Activated CD4-positive, alpha-beta T cell treated with anti-CD3 and anti-CD28 coated beads for 1 hour (primary cell): ENCODE measurements around the gene GCGR.

Experiments used
- DNase-seq: peaks from one replicate; pipeline ENCODE4 v3.0.0-alpha.2; 2020

Gene GCGR

GRCh38 chr17:81852237-81852636 lies 48.3 kb downstream of the GCGR start:
- DNase-seq, result no peak

GRCh38 chr17:81854974-81855774 lies 51.2 kb downstream of the GCGR start:
- DNase-seq, result no peak

GRCh38 chr17:81858170-81858966 lies 54.4 kb downstream of the GCGR start:
- no peak for DNase-seq

- no peak for DNase-seq
Measured at GRCh38 chr17:81858967-81859905, 55.3 kb downstream of the GCGR start.

GRCh38 chr17:81859906-81860755 lies 56.2 kb downstream of the GCGR start, which contains the start of gene P4HB:
TSS of gene P4HB (minus strand) at chr17:81860535. CDS start at chr17:81860471, 64 bp downstream.
- no peak for DNase-seq

GRCh38 chr17:81860756-81861568 lies 57.0 kb downstream of the GCGR start:
- DNase-seq, result peak; percentile 99

GRCh38 chr17:81863123-81863675 lies 59.2 kb downstream of the GCGR start:
- DNase-seq, result no peak
